ENCODE results near the gene RXRA.

DNA sequence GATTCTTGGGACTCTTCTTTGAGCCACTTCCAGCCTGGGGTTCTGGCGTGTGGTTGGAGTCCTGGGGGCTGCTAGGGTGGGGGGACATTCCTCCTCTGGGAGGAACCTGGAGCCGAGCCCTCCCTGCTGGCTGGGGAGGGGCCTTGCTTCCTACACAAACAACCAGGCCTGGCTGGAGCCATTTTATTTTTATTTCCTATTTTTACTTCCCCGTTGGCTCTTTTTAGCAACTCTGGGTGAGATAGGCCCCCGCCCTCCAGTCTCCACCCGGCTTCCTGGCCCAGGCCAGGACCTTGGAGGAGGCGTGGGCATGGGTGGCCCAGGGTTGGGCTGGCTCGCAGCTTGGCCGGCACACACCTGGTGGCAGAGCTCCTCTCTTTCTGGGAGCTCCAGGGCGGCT lies 15.1 kb downstream of the RXRA start:
- TF ChIP-seq POLR2A (IDR thresholded peaks at IDR 0.05) (no peak), CTCF (IDR thresholded peaks at IDR 0.05) (no peak)

All from vagina (tissue), 2 donors.